ENCODE data around the gene EPHB3. TPM values are rescaled to one million over a fixed set of nuclear protein-coding genes. Genes with fewer than 3 reads are reported as not detected.

Gene EPHB3
- total RNA-seq, 4 donors from 2014 or later = 6.0 to 59.4 (median 17.2) TPM

DNA sequence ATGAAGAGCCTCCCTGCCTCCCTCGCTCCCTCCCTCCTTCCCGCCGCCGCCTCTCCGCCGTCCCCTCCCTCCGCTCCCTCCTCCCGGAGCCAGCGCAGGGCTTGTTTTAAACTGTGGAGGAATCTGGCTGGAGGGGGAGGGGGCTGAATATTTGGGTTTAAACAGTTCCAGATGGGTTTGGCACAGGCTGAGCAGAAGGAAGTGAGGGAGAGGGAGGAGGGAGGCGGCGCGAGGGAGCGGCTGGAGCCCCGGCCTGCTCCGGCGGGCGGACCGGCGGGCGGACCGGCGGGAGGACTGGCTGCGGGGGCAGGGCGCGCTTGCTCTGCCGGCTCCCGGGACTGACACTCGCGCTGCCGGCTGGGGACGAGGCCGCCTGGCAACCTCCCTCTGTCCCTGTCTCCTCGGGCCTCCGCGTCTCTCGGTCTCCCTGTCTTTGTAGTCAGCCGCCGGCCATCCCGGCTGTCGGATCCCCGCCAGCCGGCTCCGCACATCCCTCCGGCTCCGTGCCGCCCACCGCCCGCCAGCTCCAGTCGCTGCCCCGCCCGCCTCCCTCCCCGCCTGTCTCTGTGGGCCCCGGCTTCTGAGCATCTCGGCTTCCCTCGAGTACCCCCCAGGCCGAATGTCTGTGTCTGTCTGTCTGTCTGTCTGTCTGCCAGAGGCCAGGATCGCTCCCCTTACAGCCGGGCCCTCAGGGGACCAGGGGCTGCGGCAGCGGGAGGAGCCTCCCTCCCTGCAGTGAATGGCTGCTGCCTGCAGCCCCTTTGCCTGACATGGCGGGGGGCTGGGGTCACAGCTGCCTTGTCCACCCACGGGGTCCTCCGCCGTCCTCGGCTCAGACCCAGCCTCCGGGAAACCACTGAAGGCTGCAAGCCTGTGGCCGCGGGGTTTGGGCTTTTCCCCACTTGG lies 7.6 kb downstream of the EPHB3 start:
- H3K27me3 ChIP-seq = no peaks in the 10 kb centered on the region
- H3K4me3 ChIP-seq = peak overlapping the region; percentile 36 to 55 (median 46)
- H3K9me3 ChIP-seq = no peaks in the 10 kb centered on the region
- TF ChIP-seq POLR2A (IDR thresholded peaks at IDR 0.05) (no peak), CTCF (IDR thresholded peaks at IDR 0.05) (no peak)
- H3K4me1 ChIP-seq = peaks cover 6 to 57% (median 12%) of the 10 kb centered on the region in 4 donors
- H3K27ac ChIP-seq = peak overlapping the region; percentile 32 to 80 (median 68)
- H3K36me3 ChIP-seq = no peaks in the 10 kb centered on the region
- peak; percentile 26 to 77 (median 75) for DNase-seq

DNA sequence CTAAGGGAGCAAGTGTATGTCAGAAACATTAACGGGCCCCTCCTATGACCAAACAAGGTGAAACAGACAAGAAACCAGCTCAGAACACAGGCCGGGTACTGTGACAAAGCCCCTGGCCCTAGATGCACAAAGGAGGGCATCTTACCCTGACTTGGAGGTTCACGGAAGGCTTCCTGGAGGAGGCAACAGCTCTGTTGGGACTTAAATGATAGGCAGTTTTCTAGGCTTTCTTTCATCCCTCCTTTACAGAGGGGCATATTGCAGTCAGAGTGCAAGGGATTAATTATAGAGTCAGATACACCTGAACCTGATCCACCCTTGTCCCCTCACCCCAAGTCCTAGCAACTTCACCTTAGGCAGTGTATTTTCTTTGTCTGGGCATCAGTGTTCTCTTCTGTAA lies 8.4 kb downstream of the EPHB3 start:
- H3K27me3 ChIP-seq = no peaks in the 10 kb centered on the region
- H3K4me3 ChIP-seq = no peak overlapping the region
- no peak overlapping the region for H3K27ac ChIP-seq
- H3K4me1 ChIP-seq = peaks cover 6 to 56% (median 12%) of the 10 kb centered on the region in 4 donors
- TF ChIP-seq POLR2A (IDR thresholded peaks at IDR 0.05) (no peak), CTCF (IDR thresholded peaks at IDR 0.05) (no peak)
- no peak for DNase-seq
- no peaks in the 10 kb centered on the region for H3K9me3 ChIP-seq
- H3K36me3 ChIP-seq = no peaks in the 10 kb centered on the region

- Histone ChIP-seq H3K9me3 (no peaks in the 10 kb centered on the region), H3K4me1 (peaks cover 6 to 52% (median 12%) of the 10 kb centered on the region in 4 donors), H3K27ac (no peak overlapping the region), H3K4me3 (no peak overlapping the region), H3K36me3 (no peaks in the 10 kb centered on the region), H3K27me3 (no peaks in the 10 kb centered on the region)
- no peak for TF ChIP-seq CTCF (IDR thresholded peaks at IDR 0.05)
- no peak for TF ChIP-seq POLR2A (IDR thresholded peaks at IDR 0.05)
- DNase-seq = no peak
Measured at GRCh38 chr3:184570489-184570888, 8.9 kb downstream of the EPHB3 start.

DNA sequence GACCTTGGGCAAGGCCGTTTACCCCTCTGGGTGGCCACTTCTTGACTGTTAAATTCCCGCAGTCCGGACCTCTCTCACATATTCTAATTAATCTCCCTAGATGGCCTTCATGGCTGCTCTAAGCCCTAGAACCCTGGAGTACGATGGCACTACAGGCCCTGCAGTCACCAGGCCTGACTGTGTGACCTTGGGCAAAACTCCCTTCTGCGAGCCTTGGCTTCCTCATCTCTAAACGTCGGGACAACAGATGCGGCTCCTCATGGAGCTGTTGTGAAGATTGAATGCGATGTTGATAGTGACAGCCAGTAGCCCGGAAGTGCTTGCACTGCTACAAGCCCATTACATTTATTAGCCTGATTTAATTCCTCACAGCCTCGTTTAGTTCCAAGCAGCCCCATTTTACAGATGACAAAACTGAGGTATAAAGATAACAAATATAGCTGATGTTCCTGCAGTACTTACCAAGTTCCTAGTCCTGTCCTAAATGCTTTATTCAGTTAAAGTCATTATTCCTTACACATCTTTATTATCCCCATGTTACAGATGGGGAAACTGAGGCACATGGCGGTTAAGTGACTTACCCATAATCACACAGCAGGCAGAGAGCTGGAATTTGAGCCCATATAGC lies 10.3 kb downstream of the EPHB3 start:
- no peak overlapping the region for H3K27ac ChIP-seq
- peaks cover 0 to 11% (median 0%) of the 10 kb centered on the region in 3 donors for H3K36me3 ChIP-seq
- no peaks in the 10 kb centered on the region for H3K9me3 ChIP-seq
- H3K4me3 ChIP-seq = no peak overlapping the region
- TF ChIP-seq POLR2A (IDR thresholded peaks at IDR 0.05) (no peak), CTCF (IDR thresholded peaks at IDR 0.05) (no peak)
- DNase-seq = no peak
- H3K27me3 ChIP-seq = no peaks in the 10 kb centered on the region
- peaks cover 5 to 39% (median 10%) of the 10 kb centered on the region in 4 donors for H3K4me1 ChIP-seq

GRCh38 chr3:184572633-184573270 lies 11.2 kb downstream of the EPHB3 start:
- TF ChIP-seq POLR2A (IDR thresholded peaks at IDR 0.05) = no peak
- no peak for TF ChIP-seq CTCF (IDR thresholded peaks at IDR 0.05)
- no peak for DNase-seq
- H3K27ac ChIP-seq = no peak overlapping the region
- no peaks in the 10 kb centered on the region for H3K27me3 ChIP-seq
- peaks cover under 1 to 30% (median 10%) of the 10 kb centered on the region in 4 donors for H3K4me1 ChIP-seq
- H3K36me3 ChIP-seq = peaks cover 0 to 20% (median 0%) of the 10 kb centered on the region in 3 donors
- no peak overlapping the region for H3K4me3 ChIP-seq
- no peaks in the 10 kb centered on the region for H3K9me3 ChIP-seq
